Esophagus squamous epithelium (tissue), 4 donors: ENCODE results near the gene PAIP2.
"Not testable (repeated sequence)": the region's sequence is repeated elsewhere in the genome, so short reads cannot be mapped to it uniquely, and the experiment has no call there.

Source experiments
- CTCF ChIP-seq, 6 experiments: fragments of 450-650 bp in 4 of 6; fragments of 200-600 bp in 2 of 6; sonication (generic) in 2 of 6; IDR thresholded peaks; one replicate each; pipeline ENCODE4 v1.5.1; 2016 to 2019; ENCODE audit warnings: antibody characterized with exemption in 6 of 6, mild to moderate bottlenecking in 4 of 6, moderate library complexity in 4 of 6
- POLR2A ChIP-seq, 4 donors: fragments of 450-650 bp; IDR thresholded peaks; one replicate each; pipeline ENCODE4 v1.6.1; 2017; ENCODE audit warnings: antibody characterized with exemption in 4 of 4, mild to moderate bottlenecking in 4 of 4, moderate library complexity in 3 of 4

- not testable (repeated sequence) for TF ChIP-seq CTCF, POLR2A (IDR thresholded peaks at IDR 0.05)
Observed at GRCh38 chr5:139355900-139356299, 14.2 kb downstream of the PAIP2 start.
